Kidney (tissue), 14 donors: Measurements from ENCODE around the gene DYNC1I1. TPM values are rescaled to one million over a fixed set of nuclear protein-coding genes. Genes with fewer than 3 reads are reported as not detected.

Experiments used
- DNase-seq, 5 donors: peaks; one replicate each; pipeline ENCODE4 v3.0.0-alpha.2; 2013 to 2020
- FAIRE-seq: peaks from 2 replicates; lab custom pipeline; 2012; peaks lifted over from hg19 to GRCh38; lab: Jason Lieb, UNC
- H3K27ac ChIP-seq, 2 donors: one replicate each; pipeline ENCODE4 v1.7.0; 2013; ENCODE audit warnings: low read depth in 2 of 2, low read length in 2 of 2, inconsistent platforms in 1 of 2
- H3K27me3 ChIP-seq: one replicate; pipeline ENCODE4 v1.7.1; 2013; ENCODE audit warnings: low read length, inconsistent platforms; ENCODE audit not compliant: control insufficient read depth, insufficient read depth
- H3K36me3 ChIP-seq, 3 donors: one replicate each; pipeline versions ENCODE4 v1.7.0 to v1.7.1; 2013; ENCODE audit warnings: low read length in 3 of 3, control low read depth in 1 of 3, inconsistent platforms in 1 of 3; ENCODE audit not compliant: insufficient read depth in 3 of 3, control insufficient read depth in 2 of 3
- H3K4me1 ChIP-seq, 3 donors: one replicate each; pipeline versions ENCODE4 v1.7.0 to v1.7.1; 2013; ENCODE audit warnings: low read length in 3 of 3, inconsistent platforms in 1 of 3, low read depth in 1 of 3; ENCODE audit not compliant: control insufficient read depth in 2 of 3, insufficient read depth in 2 of 3
- H3K4me3 ChIP-seq, 3 donors: one replicate each; pipeline versions ENCODE4 v1.7.0 to v1.8.1; 2013; ENCODE audit warnings: low read length in 3 of 3, control low read depth in 1 of 3, inconsistent platforms in 1 of 3
- H3K9ac ChIP-seq, 3 donors: one replicate each; pipeline versions ENCODE4 v1.7.0 to v1.7.1; 2013; ENCODE audit warnings: low read length in 3 of 3, control low read depth in 1 of 3, inconsistent platforms in 1 of 3
- H3K9me3 ChIP-seq, 3 donors: one replicate each; pipeline versions ENCODE4 v1.7.0 to v1.7.1; 2013; ENCODE audit warnings: low read length in 3 of 3, control low read depth in 1 of 3, inconsistent platforms in 1 of 3; ENCODE audit not compliant: control insufficient read depth in 2 of 3, insufficient read depth in 1 of 3
- intact Hi-C: fragments of 100-400 bp; cut with DNase I; formaldehyde crosslinking; loops from one replicate; pipeline ENCODE4 v1.11.1; 2022
- polyA plus RNA-seq: library from polyadenylated mRNA; stranded (reverse); fragments of 350-450 nt; fragmentation: Illumina TruSeq; extraction: RNeasy Lipid Tissue Mini Kit (QIAGEN cat#74804); gene quantifications from one replicate; pipeline ENCODE4 v1.2.3, GENCODE V29; 2014; ENCODE audit warnings: low read depth, low replicate concordance; ENCODE audit not compliant: insufficient read depth
- total RNA-seq: library from RNA; stranded (reverse); fragmentation: NEBNext Ultra II Directional; extraction: Animal tissue kit (Norgen Biotek cat#: 25700); gene quantifications from one replicate; pipeline ENCODE4 v1.2.1, GENCODE V29; 2021
- TF ChIP-seq, protein P1 (sequence below): IDR thresholded peaks from 3 replicates; pipeline ENCODE4 v1.5.1; 2012; ENCODE audit warnings: mild to moderate bottlenecking, moderate library complexity, borderline replicate concordance; ENCODE audit not compliant: insufficient read depth; ENCODE audit errors: extremely low read depth
- donor health status: control.
- donor health status: control.
- donor health status: control.
- donor health status: control.
- donor health status: control.
- donor health status: DM: yes; HTN: yes; CAD: no.
- donor health status: Normal renal cell carcinoma (clear cell type).

The DYNC1I1 gene
- total and polyA plus RNA-seq, 2 donors from 2014 or later: 2.3 to 2.6 TPM

DNA sequence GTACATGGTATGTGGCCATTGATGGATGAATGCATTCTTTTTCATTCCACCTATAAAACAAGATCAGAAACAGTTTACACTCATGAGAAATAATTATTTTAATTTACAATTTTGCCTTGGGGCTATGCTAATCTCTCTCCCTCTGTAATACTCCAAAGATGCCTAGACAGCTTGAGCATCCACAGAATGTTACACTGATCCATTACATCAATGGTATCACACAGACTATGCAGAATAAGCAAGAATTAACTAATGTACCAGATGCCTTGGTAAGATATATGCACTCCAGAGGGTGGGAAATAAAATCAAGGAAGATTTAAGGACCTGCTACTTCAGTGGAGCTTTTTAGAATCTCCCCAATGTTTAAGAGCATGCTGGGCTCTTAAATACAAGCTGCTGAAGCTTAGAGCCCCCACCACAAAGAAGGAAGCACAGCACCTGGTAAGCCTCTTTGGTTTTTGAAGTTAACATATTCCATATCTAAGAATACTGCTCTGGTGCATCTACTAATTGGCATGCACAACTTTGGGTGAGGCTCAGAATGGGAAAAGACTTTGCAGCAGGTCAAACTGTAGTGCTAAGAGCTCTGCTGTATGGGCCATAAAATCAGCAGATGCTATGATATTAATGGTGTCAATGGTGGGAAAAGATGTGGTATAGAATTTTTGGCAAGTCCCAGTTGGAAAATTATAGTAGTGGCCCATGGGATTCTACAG lies 329.9 kb downstream of the DYNC1I1 start:
- no peaks in the 10 kb centered on the region for H3K27me3 ChIP-seq
- no peaks in the 10 kb centered on the region for H3K36me3 ChIP-seq
- H3K4me1 ChIP-seq: no peaks in the 10 kb centered on the region
- no peak overlapping the region for H3K9ac ChIP-seq
- H3K4me3 ChIP-seq: no peak overlapping the region
- FAIRE-seq: no peak
- no peak overlapping the region for H3K27ac ChIP-seq
- TF ChIP-seq, protein P1, sequence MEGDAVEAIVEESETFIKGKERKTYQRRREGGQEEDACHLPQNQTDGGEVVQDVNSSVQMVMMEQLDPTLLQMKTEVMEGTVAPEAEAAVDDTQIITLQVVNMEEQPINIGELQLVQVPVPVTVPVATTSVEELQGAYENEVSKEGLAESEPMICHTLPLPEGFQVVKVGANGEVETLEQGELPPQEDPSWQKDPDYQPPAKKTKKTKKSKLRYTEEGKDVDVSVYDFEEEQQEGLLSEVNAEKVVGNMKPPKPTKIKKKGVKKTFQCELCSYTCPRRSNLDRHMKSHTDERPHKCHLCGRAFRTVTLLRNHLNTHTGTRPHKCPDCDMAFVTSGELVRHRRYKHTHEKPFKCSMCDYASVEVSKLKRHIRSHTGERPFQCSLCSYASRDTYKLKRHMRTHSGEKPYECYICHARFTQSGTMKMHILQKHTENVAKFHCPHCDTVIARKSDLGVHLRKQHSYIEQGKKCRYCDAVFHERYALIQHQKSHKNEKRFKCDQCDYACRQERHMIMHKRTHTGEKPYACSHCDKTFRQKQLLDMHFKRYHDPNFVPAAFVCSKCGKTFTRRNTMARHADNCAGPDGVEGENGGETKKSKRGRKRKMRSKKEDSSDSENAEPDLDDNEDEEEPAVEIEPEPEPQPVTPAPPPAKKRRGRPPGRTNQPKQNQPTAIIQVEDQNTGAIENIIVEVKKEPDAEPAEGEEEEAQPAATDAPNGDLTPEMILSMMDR: no peak
- DNase-seq: no peak
- no peaks in the 10 kb centered on the region for H3K9me3 ChIP-seq
- intact Hi-C loops: no loop called here

DNA sequence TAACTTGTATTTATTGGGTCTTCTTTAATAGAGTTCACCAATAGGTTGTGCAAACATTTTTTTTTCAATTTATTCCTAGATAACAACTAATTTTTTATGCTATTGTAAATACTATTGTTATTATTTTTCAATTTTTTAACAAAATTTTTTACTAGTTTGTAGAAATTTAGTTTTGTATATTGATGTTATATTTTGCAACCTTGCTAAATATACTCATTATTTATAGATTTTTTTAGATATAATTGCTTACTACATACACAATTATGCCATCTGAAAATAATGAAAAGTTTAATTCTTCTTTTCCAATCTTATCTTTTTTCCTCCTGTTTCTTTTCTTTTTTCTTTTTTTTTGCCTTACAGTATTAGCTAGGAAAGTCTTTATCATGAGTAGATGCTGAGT lies 332.6 kb downstream of the DYNC1I1 start:
- Histone ChIP-seq H3K9ac (no peak overlapping the region), H3K4me3 (no peak overlapping the region), H3K9me3 (no peaks in the 10 kb centered on the region), H3K27ac (no peak overlapping the region), H3K36me3 (no peaks in the 10 kb centered on the region), H3K27me3 (no peaks in the 10 kb centered on the region), H3K4me1 (no peaks in the 10 kb centered on the region)
- intact Hi-C loops: no loop called here
- TF ChIP-seq, protein P1: no peak
- peak; percentile 92 for FAIRE-seq
- no peak for DNase-seq

DNA sequence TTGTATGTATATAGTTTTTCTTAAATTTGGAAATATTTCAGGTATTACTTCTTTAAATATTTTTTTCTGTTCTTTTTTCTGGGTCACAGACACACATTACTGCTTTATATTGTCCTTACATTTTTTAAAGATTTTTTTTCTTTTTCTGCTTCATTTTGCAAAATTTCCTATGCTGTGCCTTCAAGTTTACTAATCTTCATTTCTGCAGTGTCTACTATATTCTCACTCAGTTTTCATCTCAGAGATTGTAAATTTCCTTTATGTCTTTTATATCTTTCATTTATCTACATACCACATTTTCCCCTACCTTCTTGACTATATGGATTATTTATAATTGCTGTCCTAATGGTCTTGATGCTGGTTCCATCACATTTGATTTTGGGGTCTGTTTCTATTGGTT lies 339.1 kb downstream of the DYNC1I1 start:
- H3K27me3 ChIP-seq: no peaks in the 10 kb centered on the region
- FAIRE-seq (no peak), DNase-seq (no peak)
- no peaks in the 10 kb centered on the region for H3K9me3 ChIP-seq
- no peaks in the 10 kb centered on the region for H3K36me3 ChIP-seq
- H3K27ac ChIP-seq: no peak overlapping the region
- no peak overlapping the region for H3K9ac ChIP-seq
- H3K4me1 ChIP-seq: no peaks in the 10 kb centered on the region
- H3K4me3 ChIP-seq: no peak overlapping the region
- intact Hi-C loops: no loop called here
- TF ChIP-seq, protein P1: no peak

DNA sequence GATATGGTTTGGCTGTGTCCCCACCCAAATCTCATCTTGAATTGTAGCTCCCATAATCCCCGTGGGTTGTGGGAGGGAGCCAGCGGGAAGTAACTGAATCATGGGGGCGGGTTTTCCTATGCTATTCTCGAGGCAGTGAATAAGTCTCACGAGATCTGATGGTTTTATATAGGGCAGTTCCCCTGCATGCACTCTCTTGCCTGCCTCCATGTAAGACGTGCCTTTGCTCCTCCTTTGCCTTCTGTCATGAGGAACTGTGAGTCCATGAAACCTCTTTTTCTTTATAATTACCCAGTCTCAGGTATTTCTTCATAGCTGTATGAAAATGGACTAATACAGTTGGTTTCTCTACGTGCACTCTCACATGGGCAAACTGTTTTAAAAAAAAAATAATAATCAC lies 341.8 kb downstream of the DYNC1I1 start:
- TF ChIP-seq, protein P1: no peak
- no peak for FAIRE-seq
- Histone ChIP-seq H3K27ac (no peak overlapping the region), H3K27me3 (no peaks in the 10 kb centered on the region), H3K36me3 (no peaks in the 10 kb centered on the region), H3K4me1 (no peaks in the 10 kb centered on the region), H3K4me3 (no peak overlapping the region), H3K9ac (no peak overlapping the region), H3K9me3 (no peaks in the 10 kb centered on the region)
- DNase-seq: no peak
- intact Hi-C loops: no loop called here
